ENCODE results near the gene ATP8B1. TPM values are rescaled to one million over a fixed set of nuclear protein-coding genes. Genes with fewer than 3 reads are reported as not detected.

Gene ATP8B1
- total and polyA plus RNA-seq, 2 experiments from 2014 or later, result 7.9 to 38.4 TPM

- no peak for DNase-seq (ENCODE audit: low spot score)
- no peaks in the 10 kb centered on the region for H3K27me3 ChIP-seq
- no peaks in the 10 kb centered on the region for H3K9me2 ChIP-seq (replicated peaks; ENCODE audit: insufficient read depth)
- no peaks in the 10 kb centered on the region for H3K9me3 ChIP-seq (ENCODE audit: low read depth)
- H2AFZ ChIP-seq, result no peak overlapping the region
- no peak for TF ChIP-seq EZH2 (IDR thresholded peaks at IDR 0.05; ENCODE audit: borderline replicate concordance)
- TF ChIP-seq CTCF (IDR thresholded peaks at IDR 0.05; ENCODE audit: poor library complexity), result no peak
- TF ChIP-seq EZH2phosphoT487 (IDR thresholded peaks at IDR 0.05; ENCODE audit: low read depth, severe bottlenecking, unreplicated experiment), result no peak
- H3K36me3 ChIP-seq (replicated peaks; ENCODE audit: insufficient read depth, low read depth), result no peaks in the 10 kb centered on the region
- no peak overlapping the region for H3K4me3 ChIP-seq
- H3K4me2 ChIP-seq, result no peak overlapping the region
- no peaks in the 10 kb centered on the region for H3K4me1 ChIP-seq (ENCODE audit: insufficient read depth)
- 84% methylated on average over 3 of the region's 3 CpGs for WGBS (ENCODE audit: low lambda C conversion rate, missing lambda C conversion rate)
- no peaks in the 10 kb centered on the region for H3K79me2 ChIP-seq
- H3K27ac ChIP-seq, result peak overlapping the region; percentile 70
- H4K20me1 ChIP-seq (ENCODE audit: insufficient read depth, poor library complexity, severe bottlenecking), result no peaks in the 10 kb centered on the region
Observed at GRCh38 chr18:57819119-57819518, 16.0 kb upstream of the ATP8B1 start.

GRCh38 chr18:57816208-57816954, 13.3 kb upstream of the ATP8B1 start:
- no peaks in the 10 kb centered on the region for H3K27me3 ChIP-seq
- 88% methylated on average over 10 of the region's 10 CpGs for WGBS (ENCODE audit: low lambda C conversion rate, missing lambda C conversion rate)
- H3K9me3 ChIP-seq (ENCODE audit: low read depth), result no peaks in the 10 kb centered on the region
- H3K79me2 ChIP-seq, result no peaks in the 10 kb centered on the region
- H3K4me3 ChIP-seq, result no peak overlapping the region
- no peak overlapping the region for H3K4me2 ChIP-seq
- no peaks in the 10 kb centered on the region for H4K20me1 ChIP-seq (ENCODE audit: insufficient read depth, poor library complexity, severe bottlenecking)
- H3K36me3 ChIP-seq (replicated peaks; ENCODE audit: insufficient read depth, low read depth), result no peaks in the 10 kb centered on the region
- no peaks in the 10 kb centered on the region for H3K9me2 ChIP-seq (replicated peaks; ENCODE audit: insufficient read depth)
- DNase-seq (ENCODE audit: low spot score), result no peak
- TF ChIP-seq CTCF (IDR thresholded peaks at IDR 0.05; ENCODE audit: poor library complexity) (no peak), EZH2phosphoT487 (IDR thresholded peaks at IDR 0.05; ENCODE audit: low read depth, severe bottlenecking, unreplicated experiment) (no peak), EZH2 (IDR thresholded peaks at IDR 0.05; ENCODE audit: borderline replicate concordance) (no peak)
- no peak overlapping the region for H2AFZ ChIP-seq
- no peaks in the 10 kb centered on the region for H3K4me1 ChIP-seq (ENCODE audit: insufficient read depth)
- H3K27ac ChIP-seq, result no peak overlapping the region

- Histone ChIP-seq H3K4me3 (no peak overlapping the region), H3K27me3 (no peaks in the 10 kb centered on the region), H3K79me2 (no peaks in the 10 kb centered on the region), H3K9me2 (replicated peaks; ENCODE audit: insufficient read depth) (no peaks in the 10 kb centered on the region), H2AFZ (no peak overlapping the region), H3K27ac (no peak overlapping the region), H3K4me1 (ENCODE audit: insufficient read depth) (no peaks in the 10 kb centered on the region), H4K20me1 (ENCODE audit: insufficient read depth, poor library complexity, severe bottlenecking) (no peaks in the 10 kb centered on the region), H3K9me3 (ENCODE audit: low read depth) (no peaks in the 10 kb centered on the region), H3K36me3 (replicated peaks; ENCODE audit: insufficient read depth, low read depth) (no peaks in the 10 kb centered on the region), H3K4me2 (no peak overlapping the region)
- TF ChIP-seq CTCF (IDR thresholded peaks at IDR 0.05; ENCODE audit: poor library complexity), result no peak
- TF ChIP-seq EZH2phosphoT487 (IDR thresholded peaks at IDR 0.05; ENCODE audit: low read depth, severe bottlenecking, unreplicated experiment), result no peak
- no peak for TF ChIP-seq EZH2 (IDR thresholded peaks at IDR 0.05; ENCODE audit: borderline replicate concordance)
- WGBS (ENCODE audit: low lambda C conversion rate, missing lambda C conversion rate), result 90% methylated on average over 2 of the region's 2 CpGs
- no peak for DNase-seq (ENCODE audit: low spot score)
Observed at GRCh38 chr18:57814555-57814954, 11.4 kb upstream of the ATP8B1 start.

All from hepatocyte (in vitro differentiated cells).